ENCODE measurements around the gene ASB18. TPM values are rescaled to one million over a fixed set of nuclear protein-coding genes. Genes with fewer than 3 reads are reported as not detected.

ASB18 gene
- total and polyA plus RNA-seq, 2 of the 13 experiments (the other 11 are each of a cell fraction or from before 2014, with no cell fraction given), result not detected

GRCh38 chr2:236309669-236310029 lies 45.4 kb upstream of the ASB18 start:
- ChIA-PET CTCF (ENCODE audit: low intra/inter-chr PET ratio, low total read pairs) (interaction anchor here (1.6 kb wide), 1 partner anchor 751 kb away, joined by 5 read pairs; no protein-coding TSS in a partner anchor), POLR2A (no interaction called here)
- 18% methylated on average over 9 of the region's 9 CpGs for WGBS (ENCODE audit: low lambda C conversion rate)
- no peak overlapping the region for H3K9ac ChIP-seq (ENCODE audit: insufficient read depth, low read depth, low read length)
- no peak overlapping the region for H3K4me3 ChIP-seq (replicated peaks in 1 of 3; ENCODE audit: insufficient read depth in 1 of 3, low read depth in 2 of 3, low read length in 3 of 3)
- BruUV-seq (replicated peaks), result no TSS peak
- H4K20me1 ChIP-seq (ENCODE audit: insufficient read depth, low read length), result no peaks in the 10 kb centered on the region
- ATAC-seq (peak; percentile 89), FAIRE-seq (peak; percentile 88), DNase-seq (ENCODE audit: low spot score) (peak; percentile 31)
- no peak overlapping the region for H3K27ac ChIP-seq (ENCODE audit: extremely low read length, insufficient read depth, low read length)
- in situ Hi-C loops (cut with HindIII; ENCODE audit: extremely low pct_ligation_motif_present, low pct_unique_long_range_greater_than_20kb) (no loop called here), intact Hi-C loops (cut with micrococcal nuclease; ENCODE audit: unreplicated experiment) (no loop called here)
- H2AFZ ChIP-seq (ENCODE audit: low read length), result no peak overlapping the region
- H3K36me3 ChIP-seq (replicated peaks in 1 of 2; ENCODE audit: control insufficient read depth in 1 of 2, insufficient read depth in 2 of 2, low read length in 2 of 2), result no peaks in the 10 kb centered on the region
- no peaks in the 10 kb centered on the region for H3K4me1 ChIP-seq (ENCODE audit: insufficient read depth, low read length)
- no peaks in the 10 kb centered on the region for H3K79me2 ChIP-seq (ENCODE audit: insufficient read depth, low read length)
- TF ChIP-seq RAD21 (CRISPR knock-in tag; IDR thresholded peaks at IDR 0.05) (peak; percentile 68), SP1 (IDR thresholded peaks at IDR 0.05) (no peak), SP1 (CRISPR knock-in tag; IDR thresholded peaks at IDR 0.05) (no peak), CHD4 (IDR thresholded peaks at IDR 0.05; ENCODE audit: borderline replicate concordance, low read length) (no peak), ZNF18 (CRISPR knock-in tag; IDR thresholded peaks at IDR 0.05; ENCODE audit: insufficient replicate concordance) (no peak), ZNF337 (CRISPR knock-in tag; IDR thresholded peaks at IDR 0.05; ENCODE audit: borderline replicate concordance, low read depth) (no peak), PCBP1 (IDR thresholded peaks at IDR 0.05; ENCODE audit: borderline replicate concordance, low read depth, low read length) (no peak), ZNF800 (CRISPR knock-in tag; IDR thresholded peaks at IDR 0.05) (no peak), KLF16 (CRISPR knock-in tag; IDR thresholded peaks at IDR 0.05) (no peak), SMC3 (IDR thresholded peaks at IDR 0.05; ENCODE audit: low read length) (peak; percentile 32; the same call in 1 of the 2 replicates), ZNF263 (CRISPR knock-in tag; IDR thresholded peaks at IDR 0.05) (peak; percentile 86), STAG1 (CRISPR knock-in tag; IDR thresholded peaks at IDR 0.05) (peak; percentile 80), CTCF (CRISPR knock-in tag; IDR thresholded peaks at IDR 0.05) (peak; percentile 83)
- peaks cover 1 to 30% of the 10 kb centered on the region in 2 experiments; a peak in 4 of 5 replicates for H3K27me3 ChIP-seq (ENCODE audit: control insufficient read depth in 1 of 2, insufficient read depth in 2 of 2, low read length in 2 of 2)
- no peaks in the 10 kb centered on the region for H3K9me3 ChIP-seq (ENCODE audit: low read length)
- H3K4me2 ChIP-seq (ENCODE audit: low read depth, low read length), result no peak overlapping the region
